Ammon's horn (tissue), 1 donor: ENCODE data around the gene CENPU.
"Not testable (repeated sequence)": the region's sequence is repeated elsewhere in the genome, so short reads cannot be mapped to it uniquely, and the experiment has no call there.

Experiments
- DNase-seq: peaks from one replicate; pipeline ENCODE4 v3.0.0-alpha.2; 2016; ENCODE audit warnings: low spot score

The CENPU gene, protein sequence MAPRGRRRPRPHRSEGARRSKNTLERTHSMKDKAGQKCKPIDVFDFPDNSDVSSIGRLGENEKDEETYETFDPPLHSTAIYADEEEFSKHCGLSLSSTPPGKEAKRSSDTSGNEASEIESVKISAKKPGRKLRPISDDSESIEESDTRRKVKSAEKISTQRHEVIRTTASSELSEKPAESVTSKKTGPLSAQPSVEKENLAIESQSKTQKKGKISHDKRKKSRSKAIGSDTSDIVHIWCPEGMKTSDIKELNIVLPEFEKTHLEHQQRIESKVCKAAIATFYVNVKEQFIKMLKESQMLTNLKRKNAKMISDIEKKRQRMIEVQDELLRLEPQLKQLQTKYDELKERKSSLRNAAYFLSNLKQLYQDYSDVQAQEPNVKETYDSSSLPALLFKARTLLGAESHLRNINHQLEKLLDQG

DNA sequence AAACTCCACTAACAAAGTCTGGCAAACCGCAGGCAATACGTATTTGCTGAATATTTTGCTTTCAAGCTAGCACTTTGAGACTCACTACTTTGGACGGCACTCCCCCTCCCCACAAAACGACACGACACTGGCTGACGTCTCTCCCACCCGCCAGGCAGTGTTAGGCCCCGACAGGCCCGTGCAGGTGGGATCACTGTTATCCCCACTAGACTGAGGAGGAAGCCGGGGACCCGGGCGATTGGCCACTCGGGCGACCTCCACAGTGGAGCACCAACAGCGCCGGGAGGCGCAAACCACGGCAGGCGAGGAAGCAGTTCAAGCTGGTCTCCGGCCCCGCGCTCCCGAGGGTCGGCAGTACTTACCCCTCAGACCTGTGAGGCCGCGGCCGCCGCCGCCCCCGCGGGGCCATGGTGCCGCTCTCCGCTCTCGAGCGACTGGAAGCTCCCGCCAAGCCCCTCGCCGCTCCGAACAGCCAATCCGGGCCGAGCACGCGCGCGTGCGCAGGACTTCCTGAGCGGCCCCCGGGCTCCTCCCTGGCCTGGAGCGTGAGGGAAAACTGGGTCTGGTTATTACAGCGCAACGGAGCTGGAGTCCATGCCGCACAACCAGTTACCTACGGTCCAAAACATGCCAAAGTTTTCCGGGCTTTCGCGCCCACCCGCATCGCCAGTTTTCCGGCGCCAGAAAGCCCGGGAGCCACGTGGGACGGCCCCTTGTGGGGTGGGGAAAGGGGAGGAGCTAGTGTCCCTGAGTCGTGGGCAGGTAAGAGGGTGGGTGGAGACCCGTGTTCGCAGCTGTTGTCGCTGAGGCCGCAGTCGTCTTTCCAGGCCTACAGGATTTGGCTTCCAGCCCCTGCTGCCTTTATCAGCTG lies at the start of gene CENPU:
Gene CENPU, minus strand, starts transcription at position 443 of the 871 bp plus-strand sequence. Its CDS starts 34 bp downstream, at position 409.
- DNase-seq, result peak; percentile 97

DNA sequence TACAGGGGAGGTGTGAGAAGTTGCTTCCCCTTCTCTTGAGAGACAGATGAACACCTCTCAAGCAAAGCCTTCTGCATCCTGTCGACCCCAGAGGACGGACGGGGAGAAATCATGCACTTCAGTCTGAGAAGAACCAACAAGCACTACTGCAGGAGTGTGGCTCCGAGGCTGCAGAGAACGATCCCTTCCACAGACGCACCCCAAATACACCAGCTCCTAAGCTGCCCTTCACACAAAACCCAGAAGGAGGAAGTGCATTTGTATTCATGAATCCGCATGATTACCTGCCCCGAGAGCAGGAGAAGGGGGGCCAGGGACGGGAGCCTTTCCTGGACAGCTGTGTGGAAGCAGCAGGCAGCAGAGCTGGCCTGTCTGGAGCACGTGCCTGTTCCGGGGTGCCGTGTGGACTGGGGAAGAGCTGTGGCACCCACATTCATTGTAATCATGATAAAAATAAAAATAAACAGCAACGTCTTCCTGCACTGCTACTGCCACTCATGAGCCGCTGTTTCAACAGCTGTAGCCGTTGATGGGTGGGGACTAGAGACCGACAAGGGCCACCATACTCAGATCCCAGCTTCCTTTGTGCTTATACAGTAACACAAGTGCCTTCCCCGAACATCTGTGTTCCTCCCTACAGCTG lies 49.0 kb upstream of the CENPU start:
- no peak for DNase-seq

DNA sequence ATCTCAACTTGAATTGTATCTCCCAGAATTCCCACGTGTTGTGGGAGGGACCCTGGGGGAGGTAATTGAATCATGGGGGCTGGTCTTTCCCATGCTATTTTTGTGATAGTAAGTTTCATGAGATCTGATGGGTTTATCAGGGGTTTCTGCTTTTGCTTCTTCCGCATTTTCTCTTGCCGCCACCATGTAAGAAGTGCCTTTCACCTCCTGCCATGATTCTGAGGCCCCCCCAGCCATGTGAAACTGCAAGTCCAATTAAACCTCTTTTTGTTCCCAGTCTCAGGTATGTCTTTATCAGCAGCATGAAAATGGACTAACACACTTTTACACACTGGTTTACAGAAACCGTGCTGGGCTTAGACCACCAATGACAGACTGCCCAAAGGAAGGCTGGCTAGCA lies 45.3 kb upstream of the CENPU start:
- not testable (repeated sequence) for DNase-seq

DNA sequence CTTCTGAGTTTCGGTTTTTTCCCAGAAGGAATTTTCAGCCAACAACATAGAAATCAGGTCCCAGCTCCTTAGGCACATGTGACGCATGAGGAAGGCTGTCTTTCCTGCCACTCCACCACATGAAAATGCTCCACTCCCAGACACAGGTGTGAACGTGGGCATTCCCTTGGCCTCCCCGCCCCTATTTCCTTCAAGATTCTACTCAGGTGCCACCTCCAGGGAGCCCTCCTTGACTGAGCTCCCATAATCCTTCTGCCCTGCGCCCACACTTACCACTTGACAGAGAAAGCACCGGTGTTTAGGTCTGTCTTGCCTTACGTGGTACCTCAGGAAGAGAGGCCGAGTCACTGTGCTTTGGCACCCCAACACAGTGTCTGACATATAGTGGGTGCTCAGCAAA lies 44.4 kb upstream of the CENPU start:
- no peak for DNase-seq

DNA sequence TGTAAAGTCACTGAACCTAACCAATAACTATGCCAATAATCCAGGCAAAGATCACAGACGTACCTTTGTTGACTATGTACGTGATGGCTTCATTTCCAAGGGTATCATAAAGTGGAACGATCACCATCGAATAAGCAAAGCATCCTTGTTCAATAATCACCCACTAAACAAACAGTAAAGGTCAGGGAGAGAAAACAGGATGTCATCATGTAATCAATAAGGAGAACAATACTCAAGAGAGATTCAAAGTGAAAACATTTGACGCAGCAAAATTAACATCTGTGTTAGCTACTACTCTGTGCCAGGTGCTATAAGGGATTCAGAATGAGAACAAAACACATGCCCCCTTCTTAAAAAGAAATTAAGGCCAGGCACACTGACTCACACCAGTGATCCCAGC lies 42.9 kb upstream of the CENPU start:
- DNase-seq, result no peak

DNA sequence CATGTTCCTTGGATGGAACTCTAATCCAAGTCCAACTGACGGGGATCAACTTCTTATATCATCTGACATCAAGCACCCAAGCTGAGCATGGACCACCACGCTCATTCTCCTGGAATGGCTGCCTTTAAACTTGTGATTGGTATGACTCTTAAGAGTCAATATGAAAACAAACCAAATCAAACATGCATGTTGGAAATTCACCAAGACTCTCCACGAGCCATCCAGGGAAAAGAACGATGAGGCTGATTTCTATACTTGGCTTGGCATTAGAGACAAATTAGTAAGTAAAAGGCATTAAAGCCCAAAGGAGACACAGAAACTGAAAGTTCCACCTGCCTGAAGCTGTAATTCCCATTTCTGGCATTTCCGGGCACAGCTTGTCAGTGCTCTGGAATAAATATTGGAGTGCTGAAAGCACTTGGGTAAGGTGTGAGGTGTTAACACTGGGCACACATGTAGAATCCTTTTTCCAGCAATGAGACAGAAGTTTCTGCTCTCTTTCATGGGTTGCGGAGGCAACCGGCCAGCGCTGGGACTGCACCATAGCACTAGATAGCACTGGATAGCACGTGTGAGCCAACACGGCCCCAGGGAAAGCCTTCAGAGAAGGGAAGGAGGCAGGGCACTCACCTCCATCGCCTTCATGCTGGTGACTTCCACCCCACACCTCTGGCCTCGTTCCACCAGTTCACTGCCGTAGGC lies 42.1 kb upstream of the CENPU start:
- DNase-seq, result no peak

DNA sequence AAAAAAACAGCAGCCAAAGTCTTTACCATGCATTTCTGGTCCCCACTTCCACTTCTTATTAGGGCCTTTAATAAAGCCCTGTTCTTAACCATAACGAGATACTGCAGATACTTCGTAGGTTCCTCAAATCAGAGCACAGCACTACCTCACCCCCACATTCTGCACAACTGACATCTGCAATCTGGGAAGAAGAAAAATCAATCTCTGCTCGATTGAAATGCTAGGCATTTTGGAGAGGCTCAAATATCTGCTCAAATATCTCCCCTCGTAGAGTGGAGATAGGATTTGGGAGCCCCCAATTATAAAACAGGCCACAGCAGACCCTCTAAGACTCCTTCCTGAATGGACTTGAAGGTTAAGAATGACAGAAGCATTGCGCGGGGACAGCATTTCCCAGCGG lies 40.3 kb upstream of the CENPU start:
- DNase-seq, result no peak

DNA sequence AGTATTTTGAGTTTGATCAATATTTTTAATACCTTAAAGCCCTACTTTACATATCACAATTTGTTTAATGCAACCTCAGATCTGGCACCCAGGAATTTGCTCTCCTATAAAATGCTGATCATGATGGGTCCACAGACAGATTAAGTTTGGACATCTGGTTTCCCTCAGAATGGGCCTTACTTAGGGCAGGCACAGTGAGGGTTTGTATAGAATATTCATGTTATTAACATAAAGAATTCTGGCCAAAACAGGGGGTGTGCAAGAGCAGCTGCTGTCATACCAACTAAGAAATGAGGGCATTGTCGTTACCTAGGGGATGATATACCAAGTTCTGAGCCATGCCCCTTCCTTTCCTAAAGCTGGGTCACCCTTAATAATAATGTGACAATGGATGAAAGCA lies 37.5 kb upstream of the CENPU start:
- no peak for DNase-seq

DNA sequence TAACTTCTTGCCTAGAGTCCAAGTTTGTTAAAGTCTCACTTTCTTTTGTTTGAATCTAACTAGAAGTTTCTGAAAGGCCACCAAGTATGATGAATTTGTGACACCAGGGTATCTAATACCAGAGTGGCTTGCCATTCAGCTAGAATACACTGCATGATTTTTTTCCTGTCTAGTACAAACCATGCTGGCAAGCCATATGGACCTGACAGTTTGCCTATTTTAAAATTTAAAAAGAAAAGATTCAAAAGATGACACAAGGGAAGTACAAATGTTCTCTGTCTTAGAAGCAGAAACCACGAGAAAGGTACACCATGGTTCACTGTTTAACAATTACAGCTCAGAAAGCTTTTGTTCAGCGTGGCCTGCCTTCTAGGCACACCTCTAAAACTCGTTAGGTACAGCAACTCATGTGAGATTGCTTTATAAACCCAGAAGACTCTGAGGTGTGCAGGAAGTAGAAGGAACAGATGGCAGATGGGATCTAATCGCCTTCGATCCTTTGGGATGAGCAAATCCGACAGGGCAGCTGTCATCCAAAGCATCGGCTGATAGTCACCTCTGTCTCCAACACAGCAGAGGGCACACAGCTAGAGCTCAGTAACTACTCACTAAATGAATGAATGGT lies 35.4 kb upstream of the CENPU start:
- DNase-seq, result no peak

DNA sequence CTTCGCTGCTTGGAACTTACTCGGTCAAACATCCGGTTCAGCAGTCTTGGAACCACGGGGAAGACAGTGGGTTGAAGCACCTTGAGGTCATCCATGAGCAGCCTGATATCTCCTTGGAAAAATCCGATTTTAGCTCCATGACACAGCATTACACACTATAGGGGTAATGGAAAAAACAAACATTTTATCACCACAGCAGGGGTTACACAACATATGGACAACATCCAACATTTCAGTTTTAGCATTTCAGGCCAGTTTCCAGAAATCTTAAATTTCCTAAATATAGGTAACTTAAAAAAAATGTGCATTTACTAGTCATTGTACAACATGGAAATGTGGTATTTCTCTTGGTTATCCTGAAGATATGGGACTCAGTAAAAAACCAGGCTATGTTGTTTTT lies 34.4 kb upstream of the CENPU start:
- no peak for DNase-seq

DNA sequence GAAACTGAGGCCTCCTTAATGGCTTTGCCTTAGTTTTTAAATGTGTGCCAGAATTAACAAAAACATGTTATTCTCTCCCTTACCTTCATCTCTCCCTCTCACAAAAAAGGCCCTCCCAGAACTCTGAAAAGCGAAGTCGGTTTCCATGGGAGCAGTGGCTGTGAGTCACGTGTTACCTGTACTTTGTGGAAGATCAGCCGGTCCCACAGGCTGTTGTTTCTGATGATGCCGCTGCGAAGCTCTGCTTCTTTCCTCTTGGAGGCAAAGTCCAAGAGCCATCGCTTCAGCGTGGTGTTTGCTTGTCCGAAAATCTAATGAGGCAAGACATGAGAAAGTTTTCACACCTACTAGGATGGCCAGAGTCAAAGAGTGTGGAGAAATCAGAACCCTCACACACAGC lies 32.5 kb upstream of the CENPU start:
- DNase-seq, result no peak

DNA sequence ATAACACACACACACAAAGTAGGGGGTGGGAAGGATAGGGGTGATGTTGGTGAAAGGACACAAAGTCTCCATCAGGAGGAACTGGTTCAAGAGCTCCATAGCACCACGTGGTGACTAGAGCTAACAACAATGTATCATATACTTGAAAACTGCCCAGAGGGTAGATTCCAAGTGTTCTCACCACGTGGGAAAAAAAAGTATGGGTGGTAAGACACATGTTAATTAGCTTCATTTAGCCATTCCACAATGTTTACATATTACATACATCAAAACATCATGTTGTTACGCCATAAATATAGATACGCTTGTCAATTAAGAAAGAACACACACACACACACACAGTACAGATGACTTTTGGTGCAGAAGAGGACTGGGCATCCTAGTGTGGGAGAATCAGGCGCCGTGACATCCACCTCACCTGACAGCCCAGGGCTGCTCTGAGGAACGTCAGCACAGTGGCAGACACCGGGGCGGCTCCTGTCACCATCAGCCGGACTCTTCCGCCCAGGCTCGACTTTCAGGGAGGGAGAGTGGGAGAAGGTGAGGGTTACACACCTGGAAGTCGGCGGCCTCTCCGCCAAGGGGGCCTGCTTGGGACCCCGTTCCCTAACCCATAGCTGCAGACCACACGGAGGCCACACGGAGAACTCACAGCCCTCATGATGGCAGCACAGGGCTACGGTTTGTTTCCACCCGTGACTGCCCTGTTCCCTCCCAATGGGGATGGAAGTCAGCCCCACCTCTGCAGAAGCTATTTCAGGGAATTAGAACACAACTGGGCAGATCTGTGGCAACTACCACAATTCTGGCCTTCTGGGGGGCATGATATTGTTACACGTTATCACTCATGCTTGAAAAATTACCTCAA lies 31.8 kb upstream of the CENPU start:
- DNase-seq, result no peak

DNA sequence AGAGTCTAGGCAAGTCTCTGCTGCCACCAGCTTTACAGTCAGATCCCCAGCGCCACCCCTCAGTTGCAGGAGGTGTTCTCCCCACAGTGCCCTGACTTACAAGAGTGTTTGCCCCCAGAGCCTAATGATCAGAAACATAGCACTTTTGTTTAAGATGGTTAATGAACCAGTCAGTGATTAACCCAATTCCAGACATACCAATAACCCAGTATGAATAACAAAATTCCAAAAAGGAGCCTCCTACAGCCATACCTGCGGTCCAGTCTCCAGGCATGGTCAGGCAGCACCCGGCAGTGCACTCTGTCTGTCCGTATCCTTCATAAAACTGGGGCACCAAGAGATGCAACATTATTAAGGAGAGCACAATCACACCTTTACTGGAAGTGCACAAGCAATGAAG lies 30.7 kb upstream of the CENPU start:
- no peak for DNase-seq

DNA sequence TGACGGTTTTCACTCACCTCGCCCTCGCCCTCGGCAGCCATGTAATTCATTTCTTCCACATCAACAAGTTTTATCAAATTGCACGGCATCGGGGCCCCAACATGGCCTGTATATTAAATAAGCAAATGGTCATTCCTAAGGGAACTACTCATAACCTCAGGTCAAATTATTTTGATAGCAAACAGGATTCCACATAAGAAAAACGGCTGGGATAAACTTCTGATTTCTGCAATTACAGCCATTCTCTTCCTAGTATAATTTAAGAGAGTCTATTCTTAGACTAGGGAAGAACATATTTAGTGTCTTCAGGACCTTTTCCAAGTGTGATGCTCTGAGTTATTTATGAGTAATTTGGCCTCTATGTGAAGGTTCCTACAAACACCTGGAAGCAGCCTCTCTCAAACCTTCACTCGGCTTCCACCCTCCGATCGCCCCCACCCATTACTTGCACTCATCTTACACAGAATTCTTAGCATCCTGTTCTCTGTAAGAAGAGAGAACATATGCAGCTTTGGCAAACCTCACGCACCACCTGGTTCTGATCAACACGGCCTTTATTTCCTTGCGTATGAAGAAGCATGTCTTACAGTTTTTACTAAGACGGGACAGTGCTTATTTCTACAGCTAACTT lies 29.4 kb upstream of the CENPU start:
- DNase-seq, result no peak

DNA sequence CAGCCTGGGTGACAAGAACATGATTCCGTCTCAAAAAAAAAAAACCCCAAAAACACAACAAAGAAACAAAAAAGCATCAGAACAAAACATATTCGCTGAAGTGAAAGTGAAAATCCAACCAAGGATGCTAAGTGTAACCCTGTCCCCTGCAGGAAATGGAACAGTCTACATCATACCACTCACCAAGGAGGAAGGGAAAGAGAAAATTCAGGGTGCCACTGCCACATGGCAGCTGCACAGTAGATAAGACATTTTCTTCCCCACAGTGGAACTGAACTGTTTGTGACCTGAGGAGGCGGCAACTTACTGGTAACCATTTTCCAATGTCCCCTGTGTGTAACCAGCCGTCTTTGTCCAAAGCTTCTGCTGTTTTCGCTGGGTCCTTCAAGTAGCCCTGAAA lies 28.2 kb upstream of the CENPU start:
- no peak for DNase-seq

DNA sequence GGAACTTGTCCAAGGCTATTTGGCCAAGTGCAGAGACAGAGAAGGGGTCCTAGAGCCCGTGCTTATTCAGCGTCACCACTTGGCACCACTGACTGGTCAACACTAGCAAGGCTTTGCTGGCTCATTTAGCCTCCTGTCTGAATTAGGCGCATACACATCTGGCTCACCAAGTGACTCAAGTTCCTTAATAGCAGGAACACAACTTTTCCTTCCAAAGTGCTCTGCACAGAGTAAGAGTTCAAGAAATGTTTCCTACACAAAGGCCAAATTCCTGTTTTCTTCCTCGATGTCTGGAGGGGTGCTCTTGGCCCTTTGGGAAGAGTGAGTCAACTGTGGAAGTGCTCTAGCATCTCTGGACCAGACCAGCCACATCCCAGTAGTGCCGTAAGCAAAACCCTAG lies 26.8 kb upstream of the CENPU start:
- DNase-seq, result no peak

DNA sequence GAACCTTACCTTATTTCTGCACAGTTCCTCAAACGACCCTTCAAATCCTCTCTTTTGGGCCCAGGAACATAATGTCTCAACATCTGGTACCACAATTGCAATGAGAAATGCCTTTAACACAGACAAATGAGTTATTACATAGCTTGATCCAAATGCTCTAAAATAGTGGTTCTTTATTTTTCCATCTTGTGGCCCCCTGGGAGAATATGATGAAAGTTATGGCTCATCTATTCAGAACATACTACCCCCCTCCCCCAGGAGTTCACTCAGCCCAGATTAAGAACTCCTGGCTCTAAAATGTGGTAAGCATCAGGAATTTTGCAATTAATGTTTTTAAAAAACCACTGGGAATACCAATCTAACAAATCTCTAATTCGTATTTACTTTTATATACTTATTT lies 23.9 kb upstream of the CENPU start:
- no peak for DNase-seq

DNA sequence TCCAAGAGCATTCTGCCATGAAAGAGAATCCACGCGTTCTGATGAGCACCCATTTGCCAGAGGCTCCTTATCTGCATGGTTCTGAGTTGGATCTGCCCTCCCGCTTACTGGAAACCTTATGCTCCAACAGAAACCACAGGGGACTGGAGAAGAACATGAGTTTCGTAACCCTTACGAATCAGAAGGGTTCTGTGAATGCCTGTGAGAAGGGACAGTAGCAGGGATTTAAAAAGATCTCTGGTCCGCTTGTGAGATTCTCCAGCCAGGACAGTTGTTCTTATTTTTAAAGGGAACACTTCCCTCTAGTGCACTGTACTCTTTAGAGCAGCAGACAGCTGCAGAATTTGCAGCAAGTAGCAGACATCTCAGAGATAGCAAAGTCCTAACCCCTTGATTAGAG lies 22.5 kb upstream of the CENPU start:
- DNase-seq, result no peak

DNA sequence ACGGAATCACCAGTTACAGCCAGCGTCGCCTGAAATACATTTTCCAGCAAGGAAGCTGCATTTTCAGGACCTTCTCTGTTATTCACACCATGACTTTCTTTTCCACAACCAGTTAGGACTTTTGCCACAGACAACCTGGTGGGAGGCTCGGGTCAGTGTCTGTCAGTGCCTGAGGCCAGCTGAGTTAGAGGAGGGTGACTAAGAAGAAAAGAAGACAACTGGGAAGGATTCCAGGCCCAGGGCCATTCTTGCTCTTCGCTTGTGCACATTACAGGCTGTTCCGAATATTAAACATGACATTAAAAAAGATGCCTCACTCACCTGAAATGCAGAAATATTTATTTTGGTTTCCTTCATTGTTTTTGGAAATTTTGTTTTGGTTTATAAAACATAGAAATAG lies 21.4 kb upstream of the CENPU start:
- no peak for DNase-seq
